Renal cortical epithelial cell (primary cell): Measurements from ENCODE around the gene PSTPIP1. TPM values are rescaled to one million over a fixed set of nuclear protein-coding genes. Genes with fewer than 3 reads are reported as not detected.
"Not testable (repeated sequence)": the region's sequence is repeated elsewhere in the genome, so short reads cannot be mapped to it uniquely, and the experiment has no call there.

Experiments
- DNase-seq: peaks from one replicate; pipeline ENCODE4 v3.0.0-alpha.2; 2011; ENCODE audit warnings: low read depth
- total RNA-seq: library from RNA; depleted of rRNA; stranded (reverse); fragments of >200 nt; gene quantifications from 2 replicates; pipeline ENCODE4 v1.2.3, GENCODE V29; 2014

The PSTPIP1 gene
- not detected in 2 replicates for total RNA-seq

DNA sequence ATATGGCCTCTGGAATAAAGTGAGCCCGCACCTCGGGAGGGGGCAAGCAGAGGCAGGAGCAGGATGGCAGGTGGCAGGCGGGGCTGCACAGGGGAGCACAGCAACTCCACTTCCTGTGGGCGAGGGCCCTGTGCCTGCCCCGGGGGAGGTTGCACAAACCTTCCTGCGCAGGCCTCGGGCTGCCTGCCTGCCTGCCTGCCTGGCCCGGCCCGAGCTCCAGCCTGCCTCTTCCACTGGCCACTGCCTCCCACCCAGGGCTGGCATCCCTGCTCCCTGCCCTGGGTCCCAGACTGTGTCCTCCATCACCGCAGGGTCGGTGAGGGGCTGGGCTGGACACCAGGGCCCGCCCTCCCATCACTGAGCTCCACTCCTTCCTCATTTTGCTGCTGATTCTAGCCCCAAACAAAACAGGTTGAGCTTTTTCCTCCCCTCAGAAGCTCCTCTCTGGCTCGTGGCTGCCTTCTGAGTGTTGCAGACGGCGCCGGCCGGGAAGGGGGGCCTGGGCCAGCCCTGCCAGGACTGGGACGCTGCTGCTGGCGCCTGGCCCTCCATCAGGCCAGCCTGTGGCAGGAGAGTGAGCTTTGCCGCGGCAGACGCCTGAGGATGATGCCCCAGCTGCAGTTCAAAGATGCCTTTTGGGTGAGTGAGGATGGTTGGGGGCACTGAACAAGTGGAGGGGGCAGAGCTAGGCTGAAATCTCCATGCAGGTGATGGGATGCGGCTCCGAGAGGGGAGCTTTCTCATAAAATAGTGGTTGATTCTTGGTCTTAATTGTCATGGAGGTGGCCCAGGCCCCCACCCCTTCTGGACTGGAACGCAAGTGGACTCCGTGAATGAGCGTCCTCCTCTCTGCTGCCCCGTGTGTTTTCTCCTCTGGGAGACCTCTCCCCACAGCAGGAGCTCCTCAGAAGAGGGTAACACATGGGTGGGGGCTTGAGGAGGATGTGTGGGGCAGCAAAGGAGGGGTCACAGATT lies at the start of gene PSTPIP1:
TSS of gene PSTPIP1 (plus strand) at position 156 of the 975 bp plus-strand sequence. CDS start at position 604, 448 bp downstream.
- no peak for DNase-seq

DNA sequence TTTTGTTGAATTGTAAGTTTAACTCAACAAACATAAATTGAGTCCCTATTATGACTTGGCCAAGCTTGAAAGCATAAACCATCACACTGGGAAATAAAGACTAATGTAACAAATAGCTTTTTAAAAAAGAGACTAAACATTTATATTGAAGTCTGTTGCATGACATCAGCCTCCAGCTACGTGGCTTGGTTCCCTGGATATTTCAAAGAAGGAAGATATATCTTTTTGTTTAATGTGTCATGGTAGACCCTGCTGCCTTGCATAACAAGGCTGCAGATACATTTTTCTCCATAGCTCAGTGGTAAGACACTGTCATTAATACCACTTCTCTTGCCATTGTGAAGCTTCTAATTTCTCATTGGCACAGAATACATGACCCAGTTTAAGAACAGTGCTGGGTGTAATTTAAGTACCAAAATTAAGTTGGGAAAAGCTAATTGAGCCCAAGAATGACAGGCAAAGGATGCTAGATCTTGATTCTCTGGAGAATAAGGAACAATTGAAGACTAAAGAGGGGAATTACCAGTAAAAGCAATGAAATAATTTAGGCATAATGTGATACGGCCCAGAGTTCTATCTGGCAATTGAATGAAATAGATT lies 49.3 kb upstream of the PSTPIP1 start:
- DNase-seq: no peak

DNA sequence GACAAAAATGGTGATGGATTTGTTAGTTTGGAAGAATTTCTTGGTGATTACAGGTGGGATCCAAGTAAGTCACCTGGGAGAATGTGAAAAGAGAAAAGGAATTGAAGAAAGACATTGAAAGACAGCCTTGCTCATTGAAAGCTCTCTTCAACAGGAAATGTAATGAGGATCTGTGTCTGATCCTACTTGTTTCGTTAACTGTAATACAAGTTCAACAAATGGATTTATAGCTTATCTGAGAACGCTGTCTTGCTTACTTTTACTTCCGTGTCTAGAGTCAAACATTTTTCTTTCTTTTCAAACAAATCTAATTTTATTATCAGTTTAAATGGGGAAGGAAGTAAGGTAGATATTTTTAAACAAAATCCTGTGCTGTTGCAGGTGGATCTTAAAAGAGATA lies 47.5 kb upstream of the PSTPIP1 start:
- DNase-seq: no peak

DNA sequence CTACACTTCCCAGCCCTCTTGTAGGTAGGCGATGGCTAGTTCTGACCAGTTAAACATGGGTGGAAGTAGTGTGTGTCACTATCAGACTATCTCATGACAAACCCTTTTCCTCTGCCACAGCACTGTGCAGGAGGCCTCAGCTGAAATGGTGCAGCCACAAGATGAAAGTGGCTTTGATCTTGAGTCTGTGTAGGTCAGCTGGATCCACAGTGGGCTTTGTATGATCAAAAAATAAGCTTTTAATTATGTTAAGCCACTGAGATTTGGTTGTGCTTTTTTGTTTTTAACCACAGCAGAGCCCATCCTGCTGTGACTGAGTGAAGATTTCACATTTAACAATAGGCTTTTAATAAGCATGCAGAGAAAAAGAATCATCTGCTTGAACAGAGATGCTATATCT lies 43.7 kb upstream of the PSTPIP1 start:
- DNase-seq: no peak

DNA sequence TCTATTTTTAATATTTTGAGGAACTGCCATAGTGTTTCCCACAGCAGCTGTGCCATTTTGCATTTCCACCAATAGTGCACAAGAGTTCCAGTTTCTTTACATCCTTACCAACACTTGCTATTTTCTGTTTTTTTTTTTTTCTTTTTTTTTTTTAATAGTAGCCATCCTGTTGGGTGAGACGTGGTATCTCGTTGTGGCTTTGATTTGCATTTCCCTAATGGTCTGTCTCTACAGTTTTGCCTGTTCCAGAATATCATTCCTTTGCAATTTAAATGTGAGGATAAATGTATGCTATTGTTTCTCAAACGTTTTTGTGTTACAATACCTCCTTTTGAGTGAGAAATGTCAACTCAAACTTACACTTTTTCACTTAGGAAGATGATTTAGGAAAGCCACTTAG lies 41.0 kb upstream of the PSTPIP1 start:
- DNase-seq: no peak

DNA sequence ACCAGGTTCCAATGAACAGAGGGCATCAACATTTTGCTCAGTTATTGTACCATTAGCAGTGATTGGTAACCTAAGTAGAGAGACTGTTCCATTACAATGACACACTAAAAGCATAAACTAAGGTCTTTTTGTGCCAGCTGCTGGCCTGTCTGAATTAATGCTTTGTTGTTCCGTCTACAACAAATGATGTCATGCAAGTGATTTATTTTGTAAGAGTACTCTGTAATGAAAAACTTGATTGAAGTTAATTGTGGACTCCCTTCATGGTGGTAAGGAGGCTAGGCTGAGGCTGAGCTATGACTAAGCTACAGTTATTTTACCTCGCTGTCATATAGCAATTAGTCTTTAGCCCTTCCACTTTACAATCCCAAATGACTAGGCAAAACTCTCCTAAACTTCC lies 40.2 kb upstream of the PSTPIP1 start:
- peak; percentile 45 for DNase-seq

DNA sequence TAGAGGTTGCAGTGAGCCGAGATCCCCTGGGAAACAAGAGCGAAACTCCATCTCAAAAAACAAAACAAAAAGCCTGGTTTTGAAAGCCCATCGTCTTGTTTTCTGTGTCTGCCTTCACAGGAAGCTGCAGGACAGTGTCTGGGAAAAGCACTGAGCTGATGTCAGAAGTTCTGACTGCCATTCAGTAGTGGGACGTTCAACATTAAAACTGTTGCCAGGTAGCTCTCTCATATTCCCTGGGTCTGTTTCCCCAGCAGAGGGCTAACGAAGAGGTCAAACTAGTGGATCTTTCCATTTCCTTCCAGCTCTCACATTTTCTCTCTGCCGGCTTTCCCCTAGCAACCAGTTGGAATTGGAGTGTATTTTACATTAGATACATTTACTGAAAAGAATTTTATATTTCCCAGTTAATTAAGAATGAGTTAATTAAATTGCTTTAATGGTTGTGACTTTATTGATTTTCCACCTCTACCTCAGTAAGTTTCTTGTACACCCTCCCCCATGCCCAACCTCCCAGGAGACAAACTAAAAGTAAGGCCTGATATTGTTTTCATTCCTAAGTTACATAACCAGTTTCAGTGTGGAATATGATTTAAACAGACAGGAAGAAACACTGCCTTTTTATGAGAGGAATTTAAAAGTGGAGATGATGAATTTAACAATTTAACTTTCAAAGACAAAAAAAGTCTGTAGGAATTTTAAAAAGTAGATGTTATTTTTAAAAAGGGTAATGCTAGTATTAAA lies 33.5 kb upstream of the PSTPIP1 start:
- no peak for DNase-seq

DNA sequence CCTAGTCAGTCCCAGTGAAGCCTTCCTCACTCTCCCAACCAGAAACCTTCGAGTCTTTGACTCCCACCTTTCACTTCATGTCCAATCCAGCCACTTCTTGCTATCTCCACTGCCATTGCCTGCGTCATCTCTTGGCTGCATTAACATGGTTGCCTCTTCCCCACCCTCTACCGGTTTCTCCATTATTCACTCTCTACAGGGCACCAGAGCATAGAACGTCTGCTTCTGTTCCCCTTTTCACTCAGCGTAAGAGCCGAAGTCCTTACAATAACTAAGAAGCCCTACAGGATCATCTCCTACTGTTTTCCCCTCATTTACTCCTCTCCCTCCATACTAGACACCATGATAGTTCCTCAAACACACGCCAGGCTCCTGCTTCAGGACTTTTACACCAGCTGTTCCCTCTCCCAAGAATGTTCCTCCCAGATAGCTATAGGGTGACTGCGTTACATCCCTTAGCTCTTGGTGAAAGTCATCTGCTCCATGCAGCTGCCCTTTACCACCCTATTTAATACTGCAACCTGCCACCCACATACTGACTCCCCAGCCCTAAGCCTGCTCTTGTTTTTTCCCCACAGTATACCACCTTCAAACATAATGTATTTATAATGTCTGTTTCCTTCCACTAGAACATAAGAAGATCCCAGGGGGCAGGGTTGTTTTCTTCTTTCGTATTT lies 32.5 kb upstream of the PSTPIP1 start:
- DNase-seq: no peak

DNA sequence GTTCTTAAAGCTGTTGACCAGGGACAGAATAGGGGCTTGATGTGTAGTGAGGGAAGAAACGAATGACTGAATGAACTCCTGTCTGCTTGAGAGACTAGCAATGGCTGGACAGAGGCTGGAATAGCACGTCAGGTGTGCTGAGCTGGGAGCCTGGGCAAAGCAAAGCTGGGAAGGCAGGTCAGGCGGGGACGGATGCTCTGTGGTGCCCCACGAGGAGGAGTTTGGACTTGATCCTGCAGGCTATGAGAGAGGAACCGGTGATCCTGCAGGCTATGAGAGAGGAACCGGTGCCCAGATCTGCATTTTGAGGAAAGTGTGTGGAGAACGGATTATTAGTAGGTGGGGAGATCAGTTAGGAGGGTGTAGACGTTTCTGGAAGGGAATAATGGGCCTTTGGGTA lies 31.3 kb upstream of the PSTPIP1 start:
- no peak for DNase-seq

DNA sequence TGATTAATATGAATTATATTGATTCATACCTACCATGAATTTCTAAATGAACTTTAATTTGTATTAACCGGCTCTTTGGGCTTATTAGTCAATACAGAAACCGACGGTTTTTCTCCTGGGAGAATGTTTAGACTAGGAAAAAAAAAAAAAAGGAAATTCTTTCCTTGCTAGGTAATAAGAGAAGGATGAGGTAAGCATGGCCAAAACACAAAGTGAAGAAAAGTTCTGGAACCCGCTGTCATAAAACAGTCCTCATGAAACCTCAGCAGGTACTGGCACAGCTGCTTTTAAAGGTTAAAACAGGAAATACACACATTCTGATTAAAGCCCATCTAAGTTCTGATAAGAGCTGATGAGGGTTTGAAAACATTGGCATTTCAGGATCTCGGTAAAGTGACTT lies 30.8 kb upstream of the PSTPIP1 start:
- peak; percentile 13 for DNase-seq

DNA sequence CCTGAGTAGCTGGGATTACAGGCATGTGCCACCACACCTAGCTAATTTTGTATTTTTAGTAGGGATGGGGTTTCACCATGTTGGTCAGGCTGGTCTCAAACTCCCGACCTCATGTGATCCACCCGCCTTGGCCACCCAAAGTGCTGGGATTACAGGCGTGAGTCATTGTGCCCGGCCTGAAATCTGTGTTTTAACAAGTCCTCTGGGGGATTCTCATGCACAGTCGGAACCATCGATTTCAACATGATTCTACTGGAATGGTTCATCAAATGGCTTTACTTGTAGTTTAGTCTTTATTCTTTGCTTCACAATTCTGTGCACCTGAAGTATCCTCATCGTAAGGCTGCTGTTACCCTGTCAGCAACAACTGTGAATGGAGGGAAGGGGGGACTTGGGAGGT lies 28.9 kb upstream of the PSTPIP1 start:
- DNase-seq: not testable (repeated sequence)

DNA sequence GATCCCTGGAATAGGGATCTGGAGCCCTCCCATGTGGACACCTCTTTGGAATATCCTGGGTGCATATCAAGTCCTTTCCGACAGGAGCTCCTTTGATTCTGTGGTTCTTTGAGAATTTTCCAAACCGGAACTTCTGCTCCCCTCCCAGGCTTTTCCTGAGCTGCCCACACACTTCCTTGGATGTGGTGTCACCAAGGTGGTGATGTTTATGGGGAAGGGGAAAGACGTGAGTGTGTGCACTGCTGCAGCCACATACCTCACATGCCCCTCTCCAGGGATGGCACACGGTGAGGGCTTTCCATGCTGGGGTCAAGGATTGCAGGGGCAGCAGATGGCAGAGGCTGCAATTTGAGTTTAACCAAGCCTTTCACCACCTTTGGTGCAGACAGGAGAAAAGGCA lies 27.9 kb upstream of the PSTPIP1 start:
- no peak for DNase-seq

DNA sequence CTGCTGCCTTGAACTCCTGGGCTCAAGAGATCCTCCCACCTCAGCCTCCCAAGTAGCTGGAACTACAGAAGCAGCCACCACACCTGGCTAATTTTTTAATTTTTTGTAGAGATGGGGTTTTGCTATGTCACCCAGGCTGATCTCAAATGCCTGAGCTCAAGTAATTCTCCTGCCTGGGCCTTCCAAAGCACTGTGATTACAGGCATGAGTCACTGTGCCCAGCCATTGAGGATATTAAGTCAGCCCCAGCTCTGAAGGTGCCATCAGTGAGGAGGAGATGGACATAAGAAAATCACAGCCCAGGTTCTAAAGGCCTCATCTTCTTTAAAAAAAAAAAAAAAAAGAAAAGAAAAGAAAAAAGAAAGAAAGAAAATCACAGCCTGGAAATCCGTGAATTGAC lies 26.6 kb upstream of the PSTPIP1 start:
- peak; percentile 33 for DNase-seq

DNA sequence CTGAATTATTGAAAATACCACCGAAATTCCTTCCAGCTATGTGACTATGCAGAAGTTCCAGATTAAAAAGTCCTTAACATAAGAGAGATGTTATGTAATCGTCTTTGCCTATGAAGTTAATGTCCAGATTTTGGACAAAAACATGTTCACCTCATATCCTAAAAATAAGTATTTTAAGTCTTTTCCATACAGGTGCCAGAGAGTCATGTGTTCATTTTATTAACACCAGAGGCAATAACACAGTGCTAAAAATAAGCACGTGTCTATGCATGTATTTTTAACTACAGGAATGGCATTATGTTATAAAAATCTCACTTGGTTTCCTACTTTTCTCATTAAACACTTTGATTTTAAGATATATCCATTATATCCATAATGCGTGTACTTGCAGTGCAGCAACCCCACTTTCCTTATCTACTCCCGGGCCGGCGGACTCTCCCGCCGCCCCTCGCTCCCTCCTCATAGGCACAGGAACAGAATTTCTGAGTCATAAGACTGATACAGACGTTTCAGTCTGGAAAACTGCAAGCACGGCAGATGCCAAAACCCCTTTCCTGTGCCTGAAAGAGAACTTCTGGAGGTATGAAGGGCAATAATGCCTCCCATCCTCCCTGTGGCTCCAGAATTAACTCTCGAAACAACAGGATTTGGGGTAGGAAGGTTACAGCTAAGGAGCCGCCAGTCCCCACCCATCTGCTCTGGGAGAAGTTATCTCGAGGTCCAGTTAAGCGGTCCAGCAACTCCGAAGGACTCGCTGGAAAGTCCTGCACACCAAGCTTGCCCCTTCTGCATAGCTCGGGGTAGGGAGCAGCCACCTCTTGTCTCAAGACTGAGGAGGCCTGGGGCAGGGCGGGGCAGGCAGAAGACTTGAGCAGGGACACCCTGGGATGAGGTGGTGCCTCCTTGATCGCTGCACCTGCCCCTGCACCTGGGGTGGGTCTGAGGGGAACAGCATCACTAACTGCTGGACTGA lies 22.3 kb upstream of the PSTPIP1 start:
- DNase-seq: no peak

DNA sequence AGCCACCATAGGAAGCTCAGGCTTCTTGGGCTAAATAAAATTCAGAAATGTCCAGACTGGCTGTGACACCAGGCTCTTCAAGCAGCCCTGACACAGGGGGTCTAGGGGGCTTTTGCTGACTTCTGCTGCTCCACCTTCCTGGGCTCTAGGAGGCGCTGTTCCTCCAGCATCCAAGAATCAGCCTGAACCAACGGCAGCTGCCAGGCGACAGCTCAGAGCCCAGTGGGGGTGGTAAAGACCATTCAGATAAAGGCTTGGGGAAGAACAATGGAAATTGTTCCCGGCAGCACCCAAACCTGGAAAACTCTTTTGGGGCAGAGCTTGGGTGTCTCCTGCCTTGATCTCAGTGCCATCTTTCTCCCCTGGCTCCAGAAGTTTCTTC lies 21.6 kb upstream of the PSTPIP1 start:
- DNase-seq: no peak

DNA sequence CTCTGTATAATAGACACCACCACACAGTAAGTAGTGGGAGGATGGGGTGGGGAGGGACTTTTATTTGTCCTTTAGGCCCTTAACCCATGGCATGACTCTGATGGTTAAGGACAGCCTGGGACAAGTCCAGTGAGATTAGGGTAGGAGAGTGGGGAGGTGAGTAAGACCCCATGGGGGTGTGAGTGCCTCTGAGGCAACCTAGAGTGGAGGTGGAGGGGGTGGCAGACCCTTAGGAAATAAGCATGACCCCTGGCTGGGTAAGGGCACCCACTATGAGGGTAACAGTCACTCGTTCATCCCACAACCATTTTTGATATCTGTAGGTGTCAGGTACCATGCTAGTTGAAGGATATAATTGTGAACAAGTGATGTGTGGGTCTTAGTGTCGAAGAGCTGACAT lies 21.0 kb upstream of the PSTPIP1 start:
- no peak for DNase-seq

DNA sequence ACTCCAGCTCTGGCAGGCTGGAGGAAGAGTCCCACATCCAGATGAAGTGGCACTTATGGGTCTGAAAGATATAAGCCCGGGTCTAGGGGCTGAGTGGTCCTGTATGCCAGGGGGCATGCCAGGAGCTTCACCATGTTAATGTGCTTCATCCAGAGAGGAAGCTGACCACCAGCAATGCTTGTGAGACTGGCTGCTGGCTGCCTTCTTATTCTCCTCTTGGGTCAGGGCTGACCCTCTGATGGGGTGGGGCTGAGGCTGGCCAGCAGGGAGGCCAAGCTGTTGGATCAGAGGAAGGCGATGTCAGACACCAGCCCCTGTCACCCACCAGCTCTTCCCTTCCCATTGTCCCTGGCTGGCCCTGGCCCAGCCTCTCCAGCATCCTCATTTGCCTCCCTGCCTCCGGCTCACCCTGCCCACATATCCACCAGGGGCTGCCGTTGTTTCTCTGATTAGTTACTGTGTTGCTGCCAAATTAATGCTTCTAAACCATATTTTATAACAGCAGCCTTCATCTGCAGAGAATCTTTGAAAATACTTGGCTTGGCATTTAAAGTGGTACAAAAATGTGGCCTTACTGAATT lies 20.4 kb upstream of the PSTPIP1 start:
- DNase-seq: no peak

DNA sequence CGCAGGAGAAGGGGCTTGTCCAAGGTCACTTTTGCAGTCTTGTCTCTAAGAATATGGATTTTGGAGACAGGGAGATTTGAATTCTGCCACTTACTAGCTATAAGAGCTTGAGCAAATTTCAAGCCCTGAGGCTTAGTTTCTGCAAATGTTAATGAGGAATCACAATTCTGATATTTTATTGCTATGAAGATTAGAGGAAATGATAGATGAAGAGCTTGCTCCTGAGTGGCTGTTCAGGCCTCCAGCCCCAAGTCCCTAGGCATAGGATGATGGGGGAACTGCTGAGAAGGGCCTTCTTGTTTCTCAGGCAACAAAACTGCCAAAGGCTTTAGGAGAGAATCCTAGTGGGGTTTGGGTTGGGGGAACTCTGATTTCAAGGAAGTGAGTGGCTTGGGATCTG lies 18.8 kb upstream of the PSTPIP1 start:
- no peak for DNase-seq

DNA sequence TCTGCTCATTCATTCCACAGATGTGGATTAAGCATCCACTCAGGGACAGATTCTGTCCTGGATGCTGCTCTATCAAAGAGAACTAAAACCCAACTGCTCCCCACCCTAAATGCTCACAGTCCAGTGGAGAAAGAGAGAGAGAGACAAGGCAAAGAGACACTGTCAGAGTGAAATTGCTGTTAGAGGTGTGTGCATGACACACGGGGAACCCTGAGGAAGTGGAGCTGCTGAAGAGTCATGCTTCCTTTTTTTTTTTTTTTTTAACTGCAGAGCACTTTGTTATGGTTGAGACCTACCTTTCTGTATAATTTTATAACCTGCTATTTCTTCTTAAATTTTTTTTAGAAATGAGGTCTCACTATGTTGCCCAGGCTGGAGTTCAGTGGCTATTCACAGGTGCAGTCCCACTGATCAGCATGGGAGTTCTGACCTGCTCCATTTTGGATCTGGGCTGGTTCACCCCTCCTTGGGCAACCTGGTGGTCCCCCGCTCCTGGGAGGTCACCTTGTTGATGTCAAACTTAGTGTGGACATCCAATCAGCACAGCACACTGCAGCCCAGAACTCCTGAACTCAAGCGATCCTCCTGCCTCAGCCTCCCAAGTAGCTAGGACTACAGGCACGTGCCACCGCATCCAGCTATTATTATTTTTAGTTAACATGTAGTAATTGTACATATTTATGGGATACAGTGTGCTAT lies 18.2 kb upstream of the PSTPIP1 start:
- no peak for DNase-seq
